Measurements from ENCODE around the gene ARHGAP6. TPM values are rescaled to one million over a fixed set of nuclear protein-coding genes. Genes with fewer than 3 reads are reported as not detected.

Gene ARHGAP6
- total and polyA plus RNA-seq, 4 donors: 5.1 to 19.5 (median 12.9) TPM

DNA sequence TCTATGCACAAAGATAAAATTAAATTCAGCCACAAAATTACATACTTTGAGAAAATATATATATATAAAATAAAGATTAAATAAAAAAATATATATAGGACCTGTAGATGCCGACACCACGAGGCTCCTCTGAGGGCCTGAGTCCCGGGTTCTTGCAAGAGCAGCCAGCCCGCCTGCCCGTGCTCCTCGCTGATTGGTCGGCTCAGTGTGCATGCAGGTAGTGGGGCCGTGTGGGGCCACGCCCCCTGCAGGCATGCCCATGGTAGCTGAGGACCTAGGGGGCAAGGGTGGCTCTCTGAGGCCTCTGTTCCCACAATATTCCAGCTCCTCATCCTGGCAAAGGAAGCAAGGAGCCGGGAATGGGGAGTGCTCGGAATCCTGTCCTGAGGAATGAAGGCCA, 453.0 kb downstream of the ARHGAP6 start:
- DNase-seq (no peak), ATAC-seq (ENCODE audit: low FRiP score) (no peak)
- H3K27ac ChIP-seq (ENCODE audit: low read depth in 1 of 2, low read length in 2 of 2): no peak overlapping the region
- no peaks in the 10 kb centered on the region for H3K36me3 ChIP-seq (ENCODE audit: control insufficient read depth in 1 of 2, insufficient read depth in 2 of 2, low read length in 1 of 2)
- no peaks in the 10 kb centered on the region for H3K27me3 ChIP-seq (ENCODE audit: control insufficient read depth in 1 of 2, insufficient read depth in 2 of 2, low read length in 1 of 2)
- H3K9me3 ChIP-seq (ENCODE audit: control insufficient read depth, low read length): no peaks in the 10 kb centered on the region
- no peak overlapping the region for H3K4me3 ChIP-seq (ENCODE audit: low read length in 2 of 2)
- intact Hi-C loops (cut with DNase I): no loop called here
- 83 to 92% methylated on average over 11 of the region's 11 CpGs for WGBS, 2 donors
- H3K4me1 ChIP-seq (ENCODE audit: control insufficient read depth in 1 of 2, insufficient read depth in 2 of 2, low read length in 2 of 2): no peaks in the 10 kb centered on the region

GRCh38 chrX:11210415-11210801, 455.3 kb downstream of the ARHGAP6 start:
- intact Hi-C loops (cut with DNase I): no loop called here
- WGBS, 2 donors: 42% methylated on average over 4 of the region's 4 CpGs
- H3K27me3 ChIP-seq (ENCODE audit: control insufficient read depth in 1 of 2, insufficient read depth in 2 of 2, low read length in 1 of 2): no peaks in the 10 kb centered on the region
- DNase-seq (no peak), ATAC-seq (ENCODE audit: low FRiP score) (no peak)
- no peak overlapping the region for H3K27ac ChIP-seq (ENCODE audit: low read depth in 1 of 2, low read length in 2 of 2)
- H3K9me3 ChIP-seq (ENCODE audit: control insufficient read depth, low read length): no peaks in the 10 kb centered on the region
- H3K4me1 ChIP-seq (ENCODE audit: control insufficient read depth in 1 of 2, insufficient read depth in 2 of 2, low read length in 2 of 2): no peaks in the 10 kb centered on the region
- no peaks in the 10 kb centered on the region for H3K36me3 ChIP-seq (ENCODE audit: control insufficient read depth in 1 of 2, insufficient read depth in 2 of 2, low read length in 1 of 2)
- H3K4me3 ChIP-seq (ENCODE audit: low read length in 2 of 2): no peak overlapping the region

- H3K4me3 ChIP-seq (ENCODE audit: low read length in 2 of 2): no peak overlapping the region
- WGBS, 2 donors: 72 to 75% methylated on average over 2 of the region's 2 CpGs
- no peaks in the 10 kb centered on the region for H3K9me3 ChIP-seq (ENCODE audit: control insufficient read depth, low read length)
- no peaks in the 10 kb centered on the region for H3K27me3 ChIP-seq (ENCODE audit: control insufficient read depth in 1 of 2, insufficient read depth in 2 of 2, low read length in 1 of 2)
- intact Hi-C loops (cut with DNase I): no loop called here
- DNase-seq (no peak), ATAC-seq (ENCODE audit: low FRiP score) (no peak)
- no peaks in the 10 kb centered on the region for H3K36me3 ChIP-seq (ENCODE audit: control insufficient read depth in 1 of 2, insufficient read depth in 2 of 2, low read length in 1 of 2)
- H3K27ac ChIP-seq (ENCODE audit: low read depth in 1 of 2, low read length in 2 of 2): no peak overlapping the region
- H3K4me1 ChIP-seq (ENCODE audit: control insufficient read depth in 1 of 2, insufficient read depth in 2 of 2, low read length in 2 of 2): no peaks in the 10 kb centered on the region
Observed at GRCh38 chrX:11209798-11210414, 455.8 kb downstream of the ARHGAP6 start.

DNA sequence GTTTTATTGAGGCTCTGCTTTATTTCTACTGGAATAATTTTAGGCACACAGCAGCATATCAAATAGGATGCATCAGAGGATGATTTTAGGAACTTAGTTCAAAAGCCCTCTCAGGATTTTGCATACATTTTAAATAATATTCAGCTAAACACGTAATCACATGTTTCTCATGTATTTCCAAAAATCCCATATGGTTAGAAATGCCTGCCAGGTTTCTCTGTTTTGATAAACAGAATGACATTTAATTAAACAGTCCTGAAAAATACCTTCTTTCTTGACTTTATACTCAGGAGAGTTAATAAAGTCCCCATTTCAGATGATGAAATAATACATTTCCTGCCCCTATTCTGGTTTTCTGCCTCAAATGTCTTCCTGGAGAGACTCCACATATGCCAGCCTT, 459.0 kb downstream of the ARHGAP6 start:
- 55 to 99% methylated on average over 1 of the region's 1 CpG for WGBS, 2 donors
- ATAC-seq (ENCODE audit: low FRiP score): no peak
- Histone ChIP-seq H3K9me3 (ENCODE audit: control insufficient read depth, low read length) (no peaks in the 10 kb centered on the region), H3K36me3 (ENCODE audit: control insufficient read depth in 1 of 2, insufficient read depth in 2 of 2, low read length in 1 of 2) (no peaks in the 10 kb centered on the region), H3K27ac (ENCODE audit: low read depth in 1 of 2, low read length in 2 of 2) (no peak overlapping the region), H3K27me3 (ENCODE audit: control insufficient read depth in 1 of 2, insufficient read depth in 2 of 2, low read length in 1 of 2) (no peaks in the 10 kb centered on the region), H3K4me3 (ENCODE audit: low read length in 2 of 2) (no peak overlapping the region), H3K4me1 (ENCODE audit: control insufficient read depth in 1 of 2, insufficient read depth in 2 of 2, low read length in 2 of 2) (no peaks in the 10 kb centered on the region)
- intact Hi-C loops (cut with DNase I): no loop called here
- DNase-seq: no peak

GRCh38 chrX:11205796-11206195, 459.9 kb downstream of the ARHGAP6 start:
- no peaks in the 10 kb centered on the region for H3K4me1 ChIP-seq (ENCODE audit: control insufficient read depth in 1 of 2, insufficient read depth in 2 of 2, low read length in 2 of 2)
- no peaks in the 10 kb centered on the region for H3K27me3 ChIP-seq (ENCODE audit: control insufficient read depth in 1 of 2, insufficient read depth in 2 of 2, low read length in 1 of 2)
- intact Hi-C loops (cut with DNase I): no loop called here
- no peak overlapping the region for H3K27ac ChIP-seq (ENCODE audit: low read depth in 1 of 2, low read length in 2 of 2)
- H3K9me3 ChIP-seq (ENCODE audit: control insufficient read depth, low read length): no peaks in the 10 kb centered on the region
- DNase-seq (no peak), ATAC-seq (ENCODE audit: low FRiP score) (no peak)
- H3K36me3 ChIP-seq (ENCODE audit: control insufficient read depth in 1 of 2, insufficient read depth in 2 of 2, low read length in 1 of 2): no peaks in the 10 kb centered on the region
- H3K4me3 ChIP-seq (ENCODE audit: low read length in 2 of 2): no peak overlapping the region
- 53 to 88% methylated on average over 4 of the region's 4 CpGs for WGBS, 2 donors

DNA sequence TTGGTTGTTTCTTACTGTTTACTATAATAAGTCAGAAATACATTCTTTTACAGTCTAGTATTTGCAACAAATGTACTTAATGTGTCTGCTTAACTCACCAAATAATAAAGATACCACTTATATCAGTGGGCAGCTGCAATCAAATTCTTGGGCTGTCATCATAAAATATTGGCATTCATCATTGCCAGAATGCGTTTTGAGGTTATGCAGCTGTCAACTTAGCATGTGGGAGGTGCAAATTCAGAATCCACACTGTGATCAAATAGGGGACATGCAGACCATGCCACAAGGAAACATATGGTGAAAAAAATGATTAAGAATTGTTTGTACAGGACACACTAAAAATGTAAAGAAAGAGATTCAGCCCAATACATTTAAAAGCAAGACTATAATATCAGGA, 468.0 kb downstream of the ARHGAP6 start:
- DNase-seq (no peak), ATAC-seq (ENCODE audit: low FRiP score) (no peak)
- intact Hi-C loops (cut with DNase I): no loop called here
- H3K36me3 ChIP-seq (ENCODE audit: control insufficient read depth in 1 of 2, insufficient read depth in 2 of 2, low read length in 1 of 2): no peaks in the 10 kb centered on the region
- H3K4me1 ChIP-seq (ENCODE audit: control insufficient read depth in 1 of 2, insufficient read depth in 2 of 2, low read length in 2 of 2): no peaks in the 10 kb centered on the region
- H3K9me3 ChIP-seq (ENCODE audit: control insufficient read depth, low read length): no peaks in the 10 kb centered on the region
- no peak overlapping the region for H3K27ac ChIP-seq (ENCODE audit: low read depth in 1 of 2, low read length in 2 of 2)
- H3K4me3 ChIP-seq (ENCODE audit: low read length in 2 of 2): no peak overlapping the region
- WGBS, 2 donors: 14 to 50% methylated on average over 1 of the region's 1 CpG
- no peaks in the 10 kb centered on the region for H3K27me3 ChIP-seq (ENCODE audit: control insufficient read depth in 1 of 2, insufficient read depth in 2 of 2, low read length in 1 of 2)

- H3K4me3 ChIP-seq (ENCODE audit: low read length in 2 of 2): no peak overlapping the region
- no peaks in the 10 kb centered on the region for H3K27me3 ChIP-seq (ENCODE audit: control insufficient read depth in 1 of 2, insufficient read depth in 2 of 2, low read length in 1 of 2)
- H3K4me1 ChIP-seq (ENCODE audit: control insufficient read depth in 1 of 2, insufficient read depth in 2 of 2, low read length in 2 of 2): no peaks in the 10 kb centered on the region
- no peak for DNase-seq
- no peaks in the 10 kb centered on the region for H3K36me3 ChIP-seq (ENCODE audit: control insufficient read depth in 1 of 2, insufficient read depth in 2 of 2, low read length in 1 of 2)
- intact Hi-C loops (cut with DNase I): no loop called here
- H3K27ac ChIP-seq (ENCODE audit: low read depth in 1 of 2, low read length in 2 of 2): no peak overlapping the region
- WGBS, 2 donors: 44 to 85% methylated on average over 2 of the region's 2 CpGs
- no peaks in the 10 kb centered on the region for H3K9me3 ChIP-seq (ENCODE audit: control insufficient read depth, low read length)
- ATAC-seq (ENCODE audit: low FRiP score): no peak
Observed at GRCh38 chrX:11196476-11196875, 469.2 kb downstream of the ARHGAP6 start.

GRCh38 chrX:11193035-11193469, 472.7 kb downstream of the ARHGAP6 start:
- DNase-seq: no peak
- ATAC-seq (ENCODE audit: low FRiP score): no peak
- Histone ChIP-seq H3K27ac (ENCODE audit: low read depth in 1 of 2, low read length in 2 of 2) (no peak overlapping the region), H3K4me3 (ENCODE audit: low read length in 2 of 2) (no peak overlapping the region), H3K9me3 (ENCODE audit: control insufficient read depth, low read length) (no peaks in the 10 kb centered on the region), H3K36me3 (ENCODE audit: control insufficient read depth in 1 of 2, insufficient read depth in 2 of 2, low read length in 1 of 2) (no peaks in the 10 kb centered on the region), H3K4me1 (ENCODE audit: control insufficient read depth in 1 of 2, insufficient read depth in 2 of 2, low read length in 2 of 2) (no peaks in the 10 kb centered on the region), H3K27me3 (ENCODE audit: control insufficient read depth in 1 of 2, insufficient read depth in 2 of 2, low read length in 1 of 2) (no peaks in the 10 kb centered on the region)
- WGBS, 2 donors: 26 to 42% methylated on average over 5 of the region's 5 CpGs
- intact Hi-C loops (cut with DNase I): no loop called here

DNA sequence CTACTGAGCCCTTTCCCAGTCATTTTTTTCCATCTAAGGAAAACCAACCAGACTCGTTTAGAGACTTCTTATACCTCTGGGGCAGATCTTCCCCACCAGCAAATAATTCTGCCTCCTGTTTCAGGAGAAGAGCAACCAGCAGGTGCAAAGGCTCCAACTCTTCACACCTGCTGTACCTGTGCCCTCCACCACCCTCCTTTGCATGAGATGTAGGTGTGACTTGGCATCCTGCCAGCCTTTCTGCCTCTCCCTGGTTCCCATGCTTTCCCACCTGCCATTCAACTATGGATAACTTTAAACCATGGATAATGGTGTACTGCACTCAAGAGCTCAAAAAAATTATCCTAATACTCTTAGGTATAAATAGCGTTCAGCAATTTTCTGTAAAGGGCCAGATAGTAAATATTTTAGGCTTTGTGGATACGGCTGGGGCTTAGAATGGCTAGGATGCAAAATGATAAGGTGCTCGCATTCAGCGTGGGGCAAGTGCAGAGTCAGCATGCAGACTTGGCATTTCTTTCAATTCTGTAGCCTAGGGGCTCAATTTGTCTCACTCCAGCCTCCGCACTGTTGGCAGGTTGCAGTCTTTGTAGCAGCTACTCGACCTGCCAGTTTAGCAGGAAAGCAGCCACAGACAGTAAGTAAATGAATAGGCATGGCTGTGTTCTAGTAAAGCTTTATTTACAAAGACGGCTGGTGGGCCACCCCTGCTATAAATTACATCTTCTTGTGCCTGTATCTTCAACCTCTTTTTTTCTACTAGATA, 474.8 kb downstream of the ARHGAP6 start:
- ATAC-seq (ENCODE audit: low FRiP score) (no peak), DNase-seq (no peak)
- Histone ChIP-seq H3K27me3 (ENCODE audit: control insufficient read depth in 1 of 2, insufficient read depth in 2 of 2, low read length in 1 of 2) (no peaks in the 10 kb centered on the region), H3K4me1 (ENCODE audit: control insufficient read depth in 1 of 2, insufficient read depth in 2 of 2, low read length in 2 of 2) (no peaks in the 10 kb centered on the region), H3K36me3 (ENCODE audit: control insufficient read depth in 1 of 2, insufficient read depth in 2 of 2, low read length in 1 of 2) (no peaks in the 10 kb centered on the region), H3K27ac (ENCODE audit: low read depth in 1 of 2, low read length in 2 of 2) (no peak overlapping the region), H3K4me3 (ENCODE audit: low read length in 2 of 2) (no peak overlapping the region), H3K9me3 (ENCODE audit: control insufficient read depth, low read length) (no peaks in the 10 kb centered on the region)
- intact Hi-C loops (cut with DNase I): no loop called here
- 38 to 41% methylated on average over 8 of the region's 8 CpGs for WGBS, 2 donors
